B cell (primary cell): Measurements from ENCODE around the gene RMI1.

ENCODE experiments used
- CTCF ChIP-seq: fragments of 200-600 bp; IDR thresholded peaks from one replicate; pipeline ENCODE4 v1.8.0; 2022; ENCODE audit warnings: antibody characterized with exemption, mild to moderate bottlenecking
- EZH2 ChIP-seq: IDR thresholded peaks from 2 replicates; pipeline ENCODE4 v1.6.1; 2012; ENCODE audit warnings: borderline replicate concordance, low read depth, mild to moderate bottlenecking, moderate library complexity, low read length; ENCODE audit not compliant: insufficient read depth, poor library complexity, severe bottlenecking

- TF ChIP-seq CTCF (no peak), EZH2 (no peak)
These were observed 10.8 kb downstream of the RMI1 start for GRCh38 chr9:83991355-83991754.
